Fibroblast of peridontal ligament (primary cell): Measurements from ENCODE around the gene TMEM151A.
A peak's percentile ranks its signal among the peaks of the same experiment; 100 is the strongest.

Experiments
- DNase-seq: peaks from one replicate; pipeline ENCODE4 v3.0.0-alpha.2; 2010; ENCODE audit errors: extremely low read depth

TMEM151A gene

GRCh38 chr11:66283461-66284105 lies 8.1 kb upstream of the TMEM151A start:
- no peak for DNase-seq

- DNase-seq, result no peak
Measured at GRCh38 chr11:66284526-66285078, 7.1 kb upstream of the TMEM151A start.

- no peak for DNase-seq
Measured at GRCh38 chr11:66285250-66285947, 6.3 kb upstream of the TMEM151A start.

GRCh38 chr11:66286699-66287098 lies 5.0 kb upstream of the TMEM151A start:
- DNase-seq, result no peak

GRCh38 chr11:66287211-66287888 lies 4.3 kb upstream of the TMEM151A start:
- DNase-seq, result no peak

- DNase-seq, result no peak
Measured at GRCh38 chr11:66287889-66288670, 3.6 kb upstream of the TMEM151A start.

GRCh38 chr11:66288671-66289547 lies 2.8 kb upstream of the TMEM151A start, which contains the start of gene YIF1A:
TSS of gene YIF1A (minus strand) at chr11:66289143. CDS start at chr11:66288985, 158 bp downstream.
- peak; percentile 99 for DNase-seq

GRCh38 chr11:66289548-66290329 lies 2.0 kb upstream of the TMEM151A start:
- DNase-seq, result no peak

GRCh38 chr11:66290330-66290621 lies 1.4 kb upstream of the TMEM151A start:
- no peak for DNase-seq

GRCh38 chr11:66291303-66291705 lies 390 bp upstream of the TMEM151A start:
- no peak for DNase-seq

- DNase-seq, result no peak
Measured at GRCh38 chr11:66292543-66293332, 1.0 kb downstream of the TMEM151A start.

GRCh38 chr11:66293352-66293751 lies 1.7 kb downstream of the TMEM151A start:
- no peak for DNase-seq

GRCh38 chr11:66293777-66294625 lies 2.3 kb downstream of the TMEM151A start:
- DNase-seq, result no peak

GRCh38 chr11:66294626-66295620 lies 3.2 kb downstream of the TMEM151A start:
- DNase-seq, result no peak

GRCh38 chr11:66297610-66298009 lies 5.9 kb downstream of the TMEM151A start:
- no peak for DNase-seq

GRCh38 chr11:66299186-66299585 lies 7.5 kb downstream of the TMEM151A start:
- no peak for DNase-seq

- no peak for DNase-seq
Measured at GRCh38 chr11:66302656-66303055, 11.0 kb downstream of the TMEM151A start.
